Heart left ventricle (tissue), 13 donors: ENCODE data around the gene TMEM271.
"Not testable (repeated sequence)": the region's sequence is repeated elsewhere in the genome, so short reads cannot be mapped to it uniquely, and the experiment has no call there.

Source experiments
- POLR2A ChIP-seq, 2 donors: fragments of 450-650 bp; IDR thresholded peaks; one replicate each; pipeline ENCODE4 v1.6.1; 2017; ENCODE audit warnings: antibody characterized with exemption in 2 of 2, mild to moderate bottlenecking in 2 of 2, moderate library complexity in 2 of 2
- TF ChIP-seq, protein P1 (sequence below), 12 donors: fragments of 200-600 bp; sonication (generic) in 4 of 12; IDR thresholded peaks; one replicate each; pipeline versions ENCODE4 v1.5.0 to v1.8.0; 2018 to 2022; ENCODE audit warnings: antibody characterized with exemption in 12 of 12, mild to moderate bottlenecking in 5 of 12
- donor health status: ischemic (EF 13 %, LVEDD 7.1; RV severe dilation, severe dysfunction).
- donor health status: DM: no; HTN: yes; CAD: no.
- donor health status: DM: no; HTN: no; CAD: no.
- donor health status: ischemic (EF 25% LVEDD 6.9; RV normal size, moderate dysfunction).
- donor health status: ischemic (EF 25% LVEDD 5.7; RV mildly dilated, moderate dysfunction).
- donor health status: ischemic (EF 35%, LVEDD 5.7; RV mildly dilated, moderate dysfunction).
- donor health status: nonischemic (EF 11% LVEDD 7.7; RV severe dilation, severe dysfunction).
- donor health status: DM: yes; HTN: yes; CAD: no.
- donor health status: PGD.
- donor health status: ischemic (EF 29% LVEDD 5.4; RV normal size, mild dysfunction).
- donor health status: nonischemic (EF 23%, LVEDD 6.1; RV moderate dilation, normal function).

DNA sequence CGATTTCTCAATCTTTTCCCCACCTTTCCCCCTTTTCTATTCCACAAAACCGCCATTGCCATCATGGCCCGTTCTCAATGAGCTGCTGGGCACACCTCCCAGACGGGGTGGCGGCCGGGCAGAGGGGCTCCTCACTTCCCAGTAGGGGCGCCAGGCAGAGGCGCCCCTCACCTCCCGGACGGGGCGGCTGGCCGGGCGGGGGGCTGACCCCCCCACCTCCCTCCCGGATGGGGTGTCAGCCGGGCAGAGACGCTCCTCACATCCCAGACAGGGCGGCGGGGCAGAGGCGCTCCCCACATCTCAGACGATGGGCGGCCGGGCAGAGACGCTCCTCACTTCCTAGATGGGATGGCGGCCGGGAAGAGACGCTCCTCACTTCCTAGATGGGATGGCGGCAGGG, 25.8 kb downstream of the TMEM271 start:
- TF ChIP-seq POLR2A (IDR thresholded peaks at IDR 0.05) = not testable (repeated sequence)
- TF ChIP-seq, protein P1, sequence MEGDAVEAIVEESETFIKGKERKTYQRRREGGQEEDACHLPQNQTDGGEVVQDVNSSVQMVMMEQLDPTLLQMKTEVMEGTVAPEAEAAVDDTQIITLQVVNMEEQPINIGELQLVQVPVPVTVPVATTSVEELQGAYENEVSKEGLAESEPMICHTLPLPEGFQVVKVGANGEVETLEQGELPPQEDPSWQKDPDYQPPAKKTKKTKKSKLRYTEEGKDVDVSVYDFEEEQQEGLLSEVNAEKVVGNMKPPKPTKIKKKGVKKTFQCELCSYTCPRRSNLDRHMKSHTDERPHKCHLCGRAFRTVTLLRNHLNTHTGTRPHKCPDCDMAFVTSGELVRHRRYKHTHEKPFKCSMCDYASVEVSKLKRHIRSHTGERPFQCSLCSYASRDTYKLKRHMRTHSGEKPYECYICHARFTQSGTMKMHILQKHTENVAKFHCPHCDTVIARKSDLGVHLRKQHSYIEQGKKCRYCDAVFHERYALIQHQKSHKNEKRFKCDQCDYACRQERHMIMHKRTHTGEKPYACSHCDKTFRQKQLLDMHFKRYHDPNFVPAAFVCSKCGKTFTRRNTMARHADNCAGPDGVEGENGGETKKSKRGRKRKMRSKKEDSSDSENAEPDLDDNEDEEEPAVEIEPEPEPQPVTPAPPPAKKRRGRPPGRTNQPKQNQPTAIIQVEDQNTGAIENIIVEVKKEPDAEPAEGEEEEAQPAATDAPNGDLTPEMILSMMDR (IDR thresholded peaks at IDR 0.05) = not testable (repeated sequence)
